HCT116 (cell line): Measurements from ENCODE around the gene C1orf174. TPM values are rescaled to one million over a fixed set of nuclear protein-coding genes. Genes with fewer than 3 reads are reported as not detected.

Experiments used
- ATAC-seq: fragments of 200-7000 bp; cut with Tn5 transposase; 2 replicates; pipeline ENCODE4 v1.9.1; 2020; ENCODE audit warnings: mild to moderate bottlenecking, moderate library complexity
- BruUV-seq: library from RNA; stranded (reverse); fragments of 400-500 nt; replicated peaks from 2 replicates; lab custom pipeline; 2021; lab: Mats Ljungman, UMichigan
- CTCF ChIA-PET: fragments of 300-600 bp; sonication (Branson Sonifier 250); formaldehyde crosslinking; loops from one replicate; lab custom pipeline; 2021; ENCODE audit warnings: antibody characterized with exemption; lab: Charles Lee
- POLR2A ChIA-PET: fragments of 300-600, 350-600 bp; sonication (Branson Sonifier 250); formaldehyde crosslinking; loops from one replicate; lab custom pipeline; 2021; ENCODE audit warnings: antibody characterized with exemption; lab: Charles Lee
- RAD21 ChIA-PET, 2 experiments: fragments of 300-600 bp; sonication (Branson Sonifier 250); formaldehyde crosslinking; loops; one replicate each; lab custom pipeline; 2023; ENCODE audit warnings: low total read pairs in 2 of 2; ENCODE audit not compliant: uncharacterized antibody in 2 of 2, unreplicated experiment in 2 of 2, low non-redundant PET in 1 of 2; lab: Charles Lee
- DNase-seq: peaks from one replicate; pipeline ENCODE4 v3.0.0-alpha.2; 2010; ENCODE audit warnings: low read depth, low spot score
- H2AFZ ChIP-seq: fragments of 200-600 bp; shearing (Covaris generic), sonication (generic); 2 replicates; pipeline ENCODE4 v1.6.1; 2017; ENCODE audit warnings: low read depth, mixed run types, mixed read lengths, antibody characterized with exemption, low read length; ENCODE audit not compliant: poor library complexity, severe bottlenecking
- H3K27ac ChIP-seq: 2 replicates; pipeline ENCODE4 v1.5.1; 2012; ENCODE audit warnings: low read depth, low read length
- H3K27me3 ChIP-seq: fragments of 200-600 bp; sonication (generic); 2 replicates; pipeline ENCODE4 v1.6.1; 2016; ENCODE audit warnings: mixed run types, low read length, mixed read lengths; ENCODE audit not compliant: insufficient read depth
- H3K36me3 ChIP-seq, 2 experiments: fragments of 200-500 bp in 1 of 2; fragments of 200-600 bp in 1 of 2; sonication (Bioruptor generic) in 1 of 2; sonication (generic) in 1 of 2; 2 replicates each; pipeline versions ENCODE4 v1.5.1 to v1.6.1; 2014 to 2016; ENCODE audit warnings: low read length in 2 of 2, inconsistent platforms in 1 of 2, mixed read lengths in 1 of 2, mixed run types in 1 of 2; ENCODE audit not compliant: insufficient read depth in 2 of 2, control insufficient read depth in 1 of 2
- H3K4me1 ChIP-seq, 2 experiments: fragments of 200-600 bp in 1 of 2; sonication (generic) in 1 of 2; 2 replicates each; pipeline versions ENCODE4 v1.5.1 to v1.6.1; 2012 to 2017; ENCODE audit warnings: low read length in 2 of 2, inconsistent platforms in 1 of 2, mild to moderate bottlenecking in 1 of 2, mixed read lengths in 1 of 2, mixed run types in 1 of 2, moderate library complexity in 1 of 2; ENCODE audit not compliant: insufficient read depth in 2 of 2, control insufficient read depth in 1 of 2
- H3K4me2 ChIP-seq: fragments of 200-600 bp; sonication (generic); 2 replicates; pipeline ENCODE4 v1.6.1; 2017; ENCODE audit warnings: mixed run types, low read length, mixed read lengths
- H3K4me3 ChIP-seq, 2 experiments: fragments of 200-600 bp in 1 of 2; sonication (generic) in 1 of 2; replicated peaks in 1 of 2; 2 replicates each; pipeline ENCODE4 v1.5.1; 2011 to 2016; ENCODE audit warnings: low read length in 2 of 2, control low read depth in 1 of 2, low read depth in 1 of 2, mild to moderate bottlenecking in 1 of 2, mixed read lengths in 1 of 2, mixed run types in 1 of 2
- H3K79me2 ChIP-seq: fragments of 200-600 bp; sonication (generic); 2 replicates; pipeline ENCODE4 v1.6.1; 2017; ENCODE audit warnings: mild to moderate bottlenecking, mixed run types, low read length, moderate library complexity, mixed read lengths; ENCODE audit not compliant: insufficient read depth
- H3K9ac ChIP-seq: fragments of 200-600 bp; sonication (generic); 2 replicates; pipeline ENCODE4 v1.6.1; 2016; ENCODE audit warnings: low read length, mixed read lengths
- H3K9me2 ChIP-seq: fragments of 200-600 bp; sonication (generic), shearing (Covaris generic); 2 replicates; pipeline ENCODE4 v1.6.1; 2017; ENCODE audit warnings: mixed run types, mild to moderate bottlenecking, moderate library complexity; ENCODE audit not compliant: insufficient read depth
- H3K9me3 ChIP-seq, 2 experiments: fragments of 200-500 bp in 1 of 2; fragments of 200-600 bp in 1 of 2; sonication (Bioruptor generic) in 1 of 2; sonication (generic) in 1 of 2; 2 replicates each; pipeline ENCODE4 v1.6.1; 2014 to 2017; ENCODE audit warnings: low read length in 2 of 2, mixed read lengths in 2 of 2, inconsistent platforms in 1 of 2, low read depth in 1 of 2, mild to moderate bottlenecking in 1 of 2, mixed run types in 1 of 2, moderate library complexity in 1 of 2; ENCODE audit not compliant: control insufficient read depth in 1 of 2, insufficient read depth in 1 of 2
- H4K20me1 ChIP-seq: fragments of 200-600 bp; sonication (generic), shearing (Covaris generic); 2 replicates; pipeline ENCODE4 v1.6.1; 2017; ENCODE audit warnings: mixed run types, mild to moderate bottlenecking, moderate library complexity; ENCODE audit not compliant: insufficient read depth
- CBX3 ChIP-seq: IDR thresholded peaks from 2 replicates; pipeline ENCODE4 v1.6.1; 2012; ENCODE audit warnings: low read depth
- CEBPB ChIP-seq: IDR thresholded peaks from 2 replicates; pipeline ENCODE4 v1.6.1; 2012; ENCODE audit warnings: low read depth
- ELF1 ChIP-seq: IDR thresholded peaks from 2 replicates; pipeline ENCODE4 v1.6.1; 2012; ENCODE audit warnings: low read depth, borderline replicate concordance
- EZH2 ChIP-seq: fragments of 200-600 bp; sonication (generic); IDR thresholded peaks from 2 replicates; pipeline ENCODE4 v1.6.1; 2017; ENCODE audit warnings: antibody characterized with exemption, mixed run types
- JUND ChIP-seq: IDR thresholded peaks from 2 replicates; pipeline ENCODE4 v1.6.1; 2012
- POLR2A ChIP-seq: IDR thresholded peaks from 2 replicates; pipeline ENCODE4 v1.7.0; 2011; ENCODE audit warnings: borderline replicate concordance; ENCODE audit not compliant: insufficient read depth, insufficient read length; ENCODE audit errors: extremely low read depth
- POLR2AphosphoS5 ChIP-seq: IDR thresholded peaks from 2 replicates; pipeline ENCODE4 v1.6.1; 2011; ENCODE audit warnings: mild to moderate bottlenecking, low read depth, low read length, moderate library complexity
- SRF ChIP-seq: IDR thresholded peaks from 2 replicates; pipeline ENCODE4 v1.6.1; 2012; ENCODE audit warnings: low read depth
- TCF7L2 ChIP-seq: IDR thresholded peaks from 2 replicates; pipeline ENCODE4 v1.7.0; 2011; ENCODE audit warnings: borderline replicate concordance, inconsistent platforms; ENCODE audit not compliant: insufficient read depth, insufficient read length; ENCODE audit errors: extremely low read depth
- YY1 ChIP-seq: IDR thresholded peaks from 2 replicates; pipeline ENCODE4 v1.6.1; 2011; ENCODE audit warnings: low read length, low read depth, moderate library complexity, mild to moderate bottlenecking; ENCODE audit not compliant: insufficient replicate concordance; ENCODE audit errors: extremely low read depth
- ZBTB33 ChIP-seq: IDR thresholded peaks from 2 replicates; pipeline ENCODE4 v1.6.1; 2011; ENCODE audit warnings: mild to moderate bottlenecking, low read length, moderate library complexity; ENCODE audit not compliant: insufficient replicate concordance; ENCODE audit errors: extremely low read depth
- ZFX ChIP-seq: fragments of 450-650 bp; IDR thresholded peaks from 2 replicates; pipeline ENCODE4 v1.6.1; 2017
- ZNF274 ChIP-seq: fragments of 200-500 bp; sonication (Bioruptor generic); IDR thresholded peaks from 2 replicates; pipeline ENCODE4 v1.6.1; 2014; ENCODE audit warnings: mild to moderate bottlenecking, low read depth, low read length, inconsistent platforms
- intact Hi-C: fragments of 100-400 bp; cut with micrococcal nuclease; formaldehyde crosslinking; loops from 2 replicates; pipeline ENCODE4 v1.10.0; 2022
- total RNA-seq: library from RNA; stranded (reverse); gene quantifications from one replicate; pipeline ENCODE4 v1.2.1, GENCODE V29; 2021; ENCODE audit not compliant: unreplicated experiment
- TF ChIP-seq, protein P1 (sequence below), 3 experiments: fragments of 200-600 bp in 1 of 3; sonication (generic) in 1 of 3; IDR thresholded peaks in 2 of 3; conservative IDR thresholded peaks in 1 of 3; 2 replicates each; pipeline ENCODE4 v1.5.1; 2012 to 2017; ENCODE audit warnings: low read depth in 2 of 3, low read length in 2 of 3, antibody characterized with exemption in 1 of 3, borderline replicate concordance in 1 of 3, control low read depth in 1 of 3, mild to moderate bottlenecking in 1 of 3, mixed read lengths in 1 of 3, mixed run types in 1 of 3, moderate library complexity in 1 of 3; ENCODE audit not compliant: insufficient read depth in 1 of 3
- TF ChIP-seq, protein P2 (sequence below): IDR thresholded peaks from 2 replicates; pipeline ENCODE4 v1.6.1; 2012

Gene C1orf174
- total RNA-seq, 1 experiment from 2014 or later = 33.7 TPM

GRCh38 chr1:3929126-3929525 is 29.1 kb upstream of the C1orf174 start:
- BruUV-seq = no TSS peak
- RAD21 ChIA-PET = no interaction called here
- POLR2A ChIA-PET = no interaction called here

GRCh38 chr1:3928586-3928985 is 28.5 kb upstream of the C1orf174 start:
- intact Hi-C loops = no loop called here
- no peaks in the 10 kb centered on the region for H3K9me2 ChIP-seq
- RAD21 ChIA-PET = no interaction called here

More at GRCh38 chr1:3929126-3929525, 29.1 kb upstream of the C1orf174 start:
- H3K4me1 ChIP-seq = no peaks in the 10 kb centered on the region
- no peaks in the 10 kb centered on the region for H3K36me3 ChIP-seq
- no peak for ATAC-seq
- H3K9me3 ChIP-seq = no peaks in the 10 kb centered on the region; a peak in 1 of 4 replicates
- H3K4me3 ChIP-seq = no peak overlapping the region
- H2AFZ ChIP-seq = no peak overlapping the region
- H3K27me3 ChIP-seq = peaks cover 16% of the 10 kb centered on the region; the same call in 1 of the 2 replicates
- no peak overlapping the region for H3K27ac ChIP-seq
- no peaks in the 10 kb centered on the region for H4K20me1 ChIP-seq
- no peaks in the 10 kb centered on the region for H3K79me2 ChIP-seq
- intact Hi-C loops = no loop called here
- no peak overlapping the region for H3K4me2 ChIP-seq
- TF ChIP-seq ZNF274 = no peak
- H3K9ac ChIP-seq = no peak overlapping the region
- CTCF ChIA-PET = no interaction called here
- H3K9me2 ChIP-seq = no peaks in the 10 kb centered on the region
- no peak for DNase-seq

More at GRCh38 chr1:3928586-3928985, 28.5 kb upstream of the C1orf174 start:
- no peak for TF ChIP-seq ZFX
- TF ChIP-seq ZNF274 = no peak
- no peak for TF ChIP-seq POLR2AphosphoS5
- TF ChIP-seq, protein P1, sequence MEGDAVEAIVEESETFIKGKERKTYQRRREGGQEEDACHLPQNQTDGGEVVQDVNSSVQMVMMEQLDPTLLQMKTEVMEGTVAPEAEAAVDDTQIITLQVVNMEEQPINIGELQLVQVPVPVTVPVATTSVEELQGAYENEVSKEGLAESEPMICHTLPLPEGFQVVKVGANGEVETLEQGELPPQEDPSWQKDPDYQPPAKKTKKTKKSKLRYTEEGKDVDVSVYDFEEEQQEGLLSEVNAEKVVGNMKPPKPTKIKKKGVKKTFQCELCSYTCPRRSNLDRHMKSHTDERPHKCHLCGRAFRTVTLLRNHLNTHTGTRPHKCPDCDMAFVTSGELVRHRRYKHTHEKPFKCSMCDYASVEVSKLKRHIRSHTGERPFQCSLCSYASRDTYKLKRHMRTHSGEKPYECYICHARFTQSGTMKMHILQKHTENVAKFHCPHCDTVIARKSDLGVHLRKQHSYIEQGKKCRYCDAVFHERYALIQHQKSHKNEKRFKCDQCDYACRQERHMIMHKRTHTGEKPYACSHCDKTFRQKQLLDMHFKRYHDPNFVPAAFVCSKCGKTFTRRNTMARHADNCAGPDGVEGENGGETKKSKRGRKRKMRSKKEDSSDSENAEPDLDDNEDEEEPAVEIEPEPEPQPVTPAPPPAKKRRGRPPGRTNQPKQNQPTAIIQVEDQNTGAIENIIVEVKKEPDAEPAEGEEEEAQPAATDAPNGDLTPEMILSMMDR (IDR thresholded peaks at IDR 0.05 in 2 of 3, conservative IDR thresholded peaks at IDR 0.05 in 1 of 3; ENCODE audit: borderline replicate concordance in 1 of 3, insufficient read depth in 1 of 3, low read depth in 2 of 3, low read length in 2 of 3) = no peak
- no peak for TF ChIP-seq SRF
- TF ChIP-seq ZBTB33 = no peak
- TF ChIP-seq POLR2A = no peak
- TF ChIP-seq JUND = no peak
- TF ChIP-seq CEBPB = no peak
- no peak for TF ChIP-seq CBX3
- TF ChIP-seq, protein P2, sequence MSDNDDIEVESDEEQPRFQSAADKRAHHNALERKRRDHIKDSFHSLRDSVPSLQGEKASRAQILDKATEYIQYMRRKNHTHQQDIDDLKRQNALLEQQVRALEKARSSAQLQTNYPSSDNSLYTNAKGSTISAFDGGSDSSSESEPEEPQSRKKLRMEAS = no peak
- TF ChIP-seq TCF7L2 = no peak
- TF ChIP-seq ELF1 = no peak
- TF ChIP-seq EZH2 = no peak
- TF ChIP-seq YY1 = no peak
- DNase-seq (no peak), ATAC-seq (no peak)
- Histone ChIP-seq H3K9me3 (no peaks in the 10 kb centered on the region; a peak in 1 of 4 replicates), H4K20me1 (no peaks in the 10 kb centered on the region), H3K4me2 (no peak overlapping the region), H3K4me1 (no peaks in the 10 kb centered on the region), H3K36me3 (no peaks in the 10 kb centered on the region), H3K27ac (no peak overlapping the region), H3K27me3 (peaks cover 16% of the 10 kb centered on the region; the same call in 1 of the 2 replicates), H3K79me2 (no peaks in the 10 kb centered on the region), H3K9ac (no peak overlapping the region), H3K4me3 (no peak overlapping the region), H2AFZ (no peak overlapping the region)
- no TSS peak for BruUV-seq
- CTCF ChIA-PET = no interaction called here
- POLR2A ChIA-PET = no interaction called here
